ENCODE results near the gene SFXN1. TPM values are rescaled to one million over a fixed set of nuclear protein-coding genes. Genes with fewer than 3 reads are reported as not detected.

The SFXN1 gene
- polyA plus RNA-seq, 2 donors, result 9.3 to 14.1 TPM

DNA sequence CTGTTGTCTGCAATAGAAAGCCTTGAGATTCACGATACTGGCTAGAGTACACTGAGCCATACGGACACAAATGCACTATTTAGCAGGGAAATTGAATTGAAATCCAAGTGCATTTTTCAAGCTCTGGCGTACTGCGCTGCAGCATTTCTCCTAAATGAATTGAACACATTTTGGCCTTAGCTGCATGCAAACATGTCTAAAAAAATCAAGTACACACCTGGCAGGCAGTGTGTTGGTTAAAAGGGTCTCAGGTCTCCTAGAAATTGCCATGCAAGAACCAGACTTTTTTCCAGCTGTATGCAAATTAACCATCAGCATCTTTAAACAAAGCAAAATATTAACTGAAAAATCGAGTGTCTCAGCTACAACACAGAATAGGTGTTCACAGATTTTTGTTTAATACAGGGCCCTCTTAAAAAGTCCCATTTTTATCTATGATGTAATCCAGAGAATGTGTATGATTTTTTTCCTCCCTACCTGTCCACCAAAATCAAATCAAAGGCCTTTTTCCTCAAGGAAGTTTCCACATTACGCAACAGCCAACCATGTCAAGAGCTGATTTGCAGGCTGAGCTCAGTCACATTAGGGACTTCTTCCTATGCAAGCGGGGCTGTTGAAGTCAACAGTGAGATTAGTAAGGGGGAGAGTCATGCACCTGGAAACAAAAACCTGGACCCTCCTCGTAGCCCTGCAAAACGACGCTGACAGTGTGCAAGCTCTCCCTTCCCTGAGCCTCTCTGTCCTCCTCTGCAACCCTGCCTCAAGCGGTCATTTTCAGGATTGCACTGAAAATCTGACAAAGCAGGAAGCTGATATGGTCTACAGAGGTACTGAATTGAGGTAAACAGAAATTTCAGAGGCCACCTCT, 14.1 kb upstream of the SFXN1 start:
- H3K36me3 ChIP-seq (ENCODE audit: control insufficient read depth in 2 of 2, insufficient read depth in 2 of 2, low read length in 1 of 2), result no peaks in the 10 kb centered on the region
- H3K9me3 ChIP-seq (ENCODE audit: control insufficient read depth in 2 of 2, insufficient read depth in 1 of 2, low read depth in 1 of 2, low read length in 1 of 2), result no peaks in the 10 kb centered on the region
- no peak overlapping the region for H3K4me3 ChIP-seq (ENCODE audit: low read depth in 1 of 2, low read length in 2 of 2)
- no peaks in the 10 kb centered on the region for H3K27me3 ChIP-seq (ENCODE audit: control insufficient read depth in 1 of 2, insufficient read depth in 2 of 2, low read length in 2 of 2)
- no peak overlapping the region for H3K27ac ChIP-seq (ENCODE audit: low read depth in 2 of 2, low read length in 1 of 2)
- peaks cover 0 to 7% of the 10 kb centered on the region in 2 donors for H3K4me1 ChIP-seq (ENCODE audit: control insufficient read depth in 2 of 2, insufficient read depth in 2 of 2, low read length in 1 of 2)
- 47 to 50% methylated on average over 11 of the region's 11 CpGs for WGBS, 2 donors

GRCh38 chr5:175464942-175465233, 13.5 kb upstream of the SFXN1 start:
- Histone ChIP-seq H3K36me3 (ENCODE audit: control insufficient read depth in 2 of 2, insufficient read depth in 2 of 2, low read length in 1 of 2) (no peaks in the 10 kb centered on the region), H3K27ac (ENCODE audit: low read depth in 2 of 2, low read length in 1 of 2) (no peak overlapping the region), H3K4me1 (ENCODE audit: control insufficient read depth in 2 of 2, insufficient read depth in 2 of 2, low read length in 1 of 2) (peaks cover 0 to 7% of the 10 kb centered on the region in 2 donors), H3K9me3 (ENCODE audit: control insufficient read depth in 2 of 2, insufficient read depth in 1 of 2, low read depth in 1 of 2, low read length in 1 of 2) (no peaks in the 10 kb centered on the region), H3K27me3 (ENCODE audit: control insufficient read depth in 1 of 2, insufficient read depth in 2 of 2, low read length in 2 of 2) (no peaks in the 10 kb centered on the region), H3K4me3 (ENCODE audit: low read depth in 1 of 2, low read length in 2 of 2) (no peak overlapping the region)
- 4 to 19% methylated on average over 3 of the region's 3 CpGs for WGBS, 2 donors

GRCh38 chr5:175465282-175465681, 13.1 kb upstream of the SFXN1 start:
- H3K9me3 ChIP-seq (ENCODE audit: control insufficient read depth in 2 of 2, insufficient read depth in 1 of 2, low read depth in 1 of 2, low read length in 1 of 2), result no peaks in the 10 kb centered on the region
- H3K4me1 ChIP-seq (ENCODE audit: control insufficient read depth in 2 of 2, insufficient read depth in 2 of 2, low read length in 1 of 2), result peaks cover 0 to 7% of the 10 kb centered on the region in 2 donors
- 26 to 32% methylated on average over 3 of the region's 3 CpGs for WGBS, 2 donors
- no peaks in the 10 kb centered on the region for H3K27me3 ChIP-seq (ENCODE audit: control insufficient read depth in 1 of 2, insufficient read depth in 2 of 2, low read length in 2 of 2)
- H3K36me3 ChIP-seq (ENCODE audit: control insufficient read depth in 2 of 2, insufficient read depth in 2 of 2, low read length in 1 of 2), result no peaks in the 10 kb centered on the region
- H3K27ac ChIP-seq (ENCODE audit: low read depth in 2 of 2, low read length in 1 of 2), result no peak overlapping the region
- H3K4me3 ChIP-seq (ENCODE audit: low read depth in 1 of 2, low read length in 2 of 2), result no peak overlapping the region

GRCh38 chr5:175466700-175467318, 11.6 kb upstream of the SFXN1 start:
- WGBS, 2 donors, result 29 to 38% methylated on average over 5 of the region's 5 CpGs
- Histone ChIP-seq H3K27me3 (ENCODE audit: control insufficient read depth in 1 of 2, insufficient read depth in 2 of 2, low read length in 2 of 2) (no peaks in the 10 kb centered on the region), H3K4me3 (ENCODE audit: low read depth in 1 of 2, low read length in 2 of 2) (no peak overlapping the region), H3K27ac (ENCODE audit: low read depth in 2 of 2, low read length in 1 of 2) (peak overlapping the region; percentile 42 to 73), H3K36me3 (ENCODE audit: control insufficient read depth in 2 of 2, insufficient read depth in 2 of 2, low read length in 1 of 2) (no peaks in the 10 kb centered on the region), H3K9me3 (ENCODE audit: control insufficient read depth in 2 of 2, insufficient read depth in 1 of 2, low read depth in 1 of 2, low read length in 1 of 2) (no peaks in the 10 kb centered on the region), H3K4me1 (ENCODE audit: control insufficient read depth in 2 of 2, insufficient read depth in 2 of 2, low read length in 1 of 2) (peaks cover 0 to 7% of the 10 kb centered on the region in 2 donors)

DNA sequence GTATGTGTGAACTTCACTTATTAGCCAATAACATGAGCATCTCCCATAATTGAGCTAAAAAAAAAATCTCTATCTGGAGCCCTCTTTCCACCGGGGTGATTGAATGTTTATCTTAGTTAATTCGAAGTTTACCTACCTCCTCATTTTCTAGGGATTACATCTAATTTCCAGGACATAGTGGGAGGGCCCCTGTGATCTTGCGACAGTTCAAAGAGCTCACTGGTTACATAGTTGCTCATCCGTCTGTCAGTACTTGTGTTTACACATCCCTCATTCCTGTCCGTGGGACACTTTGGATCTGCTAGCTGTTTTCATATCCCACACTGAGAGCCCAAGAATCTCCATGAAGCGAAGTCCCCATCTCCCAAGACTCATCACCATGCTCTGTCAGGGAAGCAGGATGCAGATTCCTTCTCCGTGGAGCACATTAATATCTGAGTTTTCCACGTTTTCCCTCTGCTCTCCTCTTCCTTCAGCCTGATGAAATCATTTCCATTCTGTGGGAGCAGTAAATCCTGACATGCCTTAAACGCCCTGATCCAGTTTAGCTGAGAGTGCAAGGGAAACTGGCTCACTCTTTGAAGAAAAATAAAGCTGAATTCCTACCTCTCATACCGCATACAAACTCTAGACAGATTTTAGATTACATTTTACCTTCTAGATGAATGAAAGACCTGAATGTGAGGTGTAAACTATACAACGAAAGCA, 10.2 kb upstream of the SFXN1 start:
- 40% methylated on average over 11 of the region's 11 CpGs for WGBS, 2 donors
- H3K27ac ChIP-seq (ENCODE audit: low read depth in 2 of 2, low read length in 1 of 2), result no peak overlapping the region
- no peaks in the 10 kb centered on the region for H3K9me3 ChIP-seq (ENCODE audit: control insufficient read depth in 2 of 2, insufficient read depth in 1 of 2, low read depth in 1 of 2, low read length in 1 of 2)
- no peaks in the 10 kb centered on the region for H3K27me3 ChIP-seq (ENCODE audit: control insufficient read depth in 1 of 2, insufficient read depth in 2 of 2, low read length in 2 of 2)
- no peaks in the 10 kb centered on the region for H3K36me3 ChIP-seq (ENCODE audit: control insufficient read depth in 2 of 2, insufficient read depth in 2 of 2, low read length in 1 of 2)
- H3K4me3 ChIP-seq (ENCODE audit: low read depth in 1 of 2, low read length in 2 of 2), result no peak overlapping the region
- H3K4me1 ChIP-seq (ENCODE audit: control insufficient read depth in 2 of 2, insufficient read depth in 2 of 2, low read length in 1 of 2), result peaks cover 0 to 7% of the 10 kb centered on the region in 2 donors

- H3K27me3 ChIP-seq (ENCODE audit: control insufficient read depth in 1 of 2, insufficient read depth in 2 of 2, low read length in 2 of 2), result no peaks in the 10 kb centered on the region
- no peaks in the 10 kb centered on the region for H3K9me3 ChIP-seq (ENCODE audit: control insufficient read depth in 2 of 2, insufficient read depth in 1 of 2, low read depth in 1 of 2, low read length in 1 of 2)
- no peak overlapping the region for H3K27ac ChIP-seq (ENCODE audit: low read depth in 2 of 2, low read length in 1 of 2)
- H3K4me1 ChIP-seq (ENCODE audit: control insufficient read depth in 2 of 2, insufficient read depth in 2 of 2, low read length in 1 of 2), result peaks cover 0 to 7% of the 10 kb centered on the region in 2 donors
- H3K4me3 ChIP-seq (ENCODE audit: low read depth in 1 of 2, low read length in 2 of 2), result no peak overlapping the region
- H3K36me3 ChIP-seq (ENCODE audit: control insufficient read depth in 2 of 2, insufficient read depth in 2 of 2, low read length in 1 of 2), result no peaks in the 10 kb centered on the region
- WGBS, 2 donors, result 96 to 97% methylated on average over 1 of the region's 1 CpG
Observed at GRCh38 chr5:175468892-175469291, 9.5 kb upstream of the SFXN1 start.

GRCh38 chr5:175469916-175470315, 8.4 kb upstream of the SFXN1 start:
- Histone ChIP-seq H3K27ac (ENCODE audit: low read depth in 2 of 2, low read length in 1 of 2) (no peak overlapping the region), H3K36me3 (ENCODE audit: control insufficient read depth in 2 of 2, insufficient read depth in 2 of 2, low read length in 1 of 2) (no peaks in the 10 kb centered on the region), H3K27me3 (ENCODE audit: control insufficient read depth in 1 of 2, insufficient read depth in 2 of 2, low read length in 2 of 2) (no peaks in the 10 kb centered on the region), H3K4me3 (ENCODE audit: low read depth in 1 of 2, low read length in 2 of 2) (no peak overlapping the region), H3K9me3 (ENCODE audit: control insufficient read depth in 2 of 2, insufficient read depth in 1 of 2, low read depth in 1 of 2, low read length in 1 of 2) (no peaks in the 10 kb centered on the region), H3K4me1 (ENCODE audit: control insufficient read depth in 2 of 2, insufficient read depth in 2 of 2, low read length in 1 of 2) (peaks cover 0 to 7% of the 10 kb centered on the region in 2 donors)
- 55 to 58% methylated on average over 3 of the region's 3 CpGs for WGBS, 2 donors

DNA sequence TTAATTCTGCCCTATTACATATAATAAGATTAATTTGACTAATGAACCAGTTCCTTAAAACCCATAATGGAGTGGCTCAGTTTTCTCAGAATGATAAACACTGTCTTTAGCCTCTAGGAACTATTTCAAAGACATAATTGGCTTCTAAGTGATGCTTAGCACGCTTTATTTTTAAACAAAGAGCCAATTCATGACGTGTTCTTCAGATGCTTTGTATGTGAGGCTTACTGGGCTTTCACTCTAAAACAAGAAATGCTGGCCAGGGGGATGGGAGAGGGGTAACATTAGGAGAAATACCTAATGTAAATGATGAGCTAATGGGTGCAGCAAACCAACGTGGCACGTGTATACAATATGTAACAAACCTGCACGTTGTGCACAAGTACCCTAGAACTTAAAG, 7.6 kb upstream of the SFXN1 start:
- Histone ChIP-seq H3K4me1 (ENCODE audit: control insufficient read depth in 2 of 2, insufficient read depth in 2 of 2, low read length in 1 of 2) (peaks cover 0 to 7% of the 10 kb centered on the region in 2 donors), H3K9me3 (ENCODE audit: control insufficient read depth in 2 of 2, insufficient read depth in 1 of 2, low read depth in 1 of 2, low read length in 1 of 2) (no peaks in the 10 kb centered on the region), H3K27ac (ENCODE audit: low read depth in 2 of 2, low read length in 1 of 2) (no peak overlapping the region), H3K27me3 (ENCODE audit: control insufficient read depth in 1 of 2, insufficient read depth in 2 of 2, low read length in 2 of 2) (no peaks in the 10 kb centered on the region), H3K36me3 (ENCODE audit: control insufficient read depth in 2 of 2, insufficient read depth in 2 of 2, low read length in 1 of 2) (no peaks in the 10 kb centered on the region), H3K4me3 (ENCODE audit: low read depth in 1 of 2, low read length in 2 of 2) (no peak overlapping the region)
- 27 to 48% methylated on average over 5 of the region's 5 CpGs for WGBS, 2 donors

DNA sequence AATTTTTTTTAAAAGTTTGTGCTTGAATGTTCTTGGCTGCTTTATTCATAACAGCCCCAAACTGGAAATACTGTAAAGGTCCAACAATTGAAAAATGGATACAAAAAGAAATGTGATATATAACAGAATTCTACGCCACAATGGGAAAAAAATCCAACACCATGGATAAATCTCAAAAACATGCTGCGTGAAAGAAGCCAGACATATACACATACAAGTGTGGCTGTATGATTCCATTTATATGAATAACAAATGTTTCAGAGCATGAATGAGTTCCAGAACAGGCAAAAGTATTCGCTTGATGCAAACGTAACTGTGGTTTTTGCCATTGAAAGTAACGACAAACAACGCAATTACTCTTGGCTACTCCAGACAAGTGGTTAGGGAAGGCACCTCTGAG, 7.2 kb upstream of the SFXN1 start:
- peaks cover 0 to 6% of the 10 kb centered on the region in 2 donors for H3K4me1 ChIP-seq (ENCODE audit: control insufficient read depth in 2 of 2, insufficient read depth in 2 of 2, low read length in 1 of 2)
- WGBS, 2 donors, result 78 to 86% methylated on average over 6 of the region's 6 CpGs
- no peaks in the 10 kb centered on the region for H3K9me3 ChIP-seq (ENCODE audit: control insufficient read depth in 2 of 2, insufficient read depth in 1 of 2, low read depth in 1 of 2, low read length in 1 of 2)

More for the DNA sequence above, 7.2 kb upstream of the SFXN1 start:
- Histone ChIP-seq H3K27me3 (ENCODE audit: control insufficient read depth in 1 of 2, insufficient read depth in 2 of 2, low read length in 2 of 2) (no peaks in the 10 kb centered on the region), H3K4me3 (ENCODE audit: low read depth in 1 of 2, low read length in 2 of 2) (no peak overlapping the region), H3K36me3 (ENCODE audit: control insufficient read depth in 2 of 2, insufficient read depth in 2 of 2, low read length in 1 of 2) (no peaks in the 10 kb centered on the region), H3K27ac (ENCODE audit: low read depth in 2 of 2, low read length in 1 of 2) (no peak overlapping the region)

Measured in esophagus (tissue), 2 donors.